Endometrium (tissue), 2 donors: ENCODE measurements around the gene MEIOB.
"Not testable (repeated sequence)": the region's sequence is repeated elsewhere in the genome, so short reads cannot be mapped to it uniquely, and the experiment has no call there.

ENCODE experiments used
- FAIRE-seq: peaks from 2 replicates; lab custom pipeline; 2012; peaks lifted over from hg19 to GRCh38; lab: Jason Lieb, UNC
- donor health status: control.
- donor health status: control.

The MEIOB gene

GRCh38 chr16:1810106-1810505 lies 61.9 kb downstream of the MEIOB start:
- no peak for FAIRE-seq

GRCh38 chr16:1809281-1809801 lies 62.6 kb downstream of the MEIOB start:
- FAIRE-seq, result no peak

- no peak for FAIRE-seq
These were observed 63.3 kb downstream of the MEIOB start for GRCh38 chr16:1808691-1809090.

GRCh38 chr16:1807626-1808025 lies 64.3 kb downstream of the MEIOB start:
- FAIRE-seq, result no peak

- no peak for FAIRE-seq
These were observed 71.3 kb downstream of the MEIOB start for GRCh38 chr16:1800701-1801100.

- FAIRE-seq, result not testable (repeated sequence)
These were observed 72.7 kb downstream of the MEIOB start for GRCh38 chr16:1799263-1799662.

- FAIRE-seq, result no peak
These were observed 76.9 kb downstream of the MEIOB start for GRCh38 chr16:1794908-1795666.

GRCh38 chr16:1794221-1794871 lies 77.6 kb downstream of the MEIOB start:
- no peak for FAIRE-seq

GRCh38 chr16:1793578-1794220 lies 78.3 kb downstream of the MEIOB start, which contains the start of gene IGFALS:
Gene IGFALS (minus strand): TSS chr16:1793705. CDS start chr16:1793652, 53 bp downstream.
- FAIRE-seq, result no peak

GRCh38 chr16:1792836-1793577 lies 79.0 kb downstream of the MEIOB start:
- FAIRE-seq, result no peak

- FAIRE-seq, result no peak
These were observed 79.8 kb downstream of the MEIOB start for GRCh38 chr16:1791943-1792812.

GRCh38 chr16:1791256-1791942 lies 80.6 kb downstream of the MEIOB start:
- FAIRE-seq, result no peak

GRCh38 chr16:1790611-1791255 lies 81.2 kb downstream of the MEIOB start:
- FAIRE-seq, result no peak

- FAIRE-seq, result no peak
These were observed 81.7 kb downstream of the MEIOB start for GRCh38 chr16:1790261-1790610.

GRCh38 chr16:1789643-1790045 lies 82.3 kb downstream of the MEIOB start:
- FAIRE-seq, result no peak

- no peak for FAIRE-seq
These were observed 83.3 kb downstream of the MEIOB start for GRCh38 chr16:1788708-1789100.

GRCh38 chr16:1788095-1788707 lies 83.8 kb downstream of the MEIOB start:
- FAIRE-seq, result no peak

- FAIRE-seq, result no peak
These were observed 84.5 kb downstream of the MEIOB start for GRCh38 chr16:1787322-1788094.

- no peak for FAIRE-seq
These were observed 85.0 kb downstream of the MEIOB start for GRCh38 chr16:1787056-1787321.
